OCI-M2 (cell line): ENCODE measurements around the gene FLCN.

Experiments used
- DNase-seq: peaks from one replicate; lab custom pipeline; 2025; ENCODE audit not compliant: unreplicated experiment; lab: John Stamatoyannopoulos, UW

The FLCN gene

DNA sequence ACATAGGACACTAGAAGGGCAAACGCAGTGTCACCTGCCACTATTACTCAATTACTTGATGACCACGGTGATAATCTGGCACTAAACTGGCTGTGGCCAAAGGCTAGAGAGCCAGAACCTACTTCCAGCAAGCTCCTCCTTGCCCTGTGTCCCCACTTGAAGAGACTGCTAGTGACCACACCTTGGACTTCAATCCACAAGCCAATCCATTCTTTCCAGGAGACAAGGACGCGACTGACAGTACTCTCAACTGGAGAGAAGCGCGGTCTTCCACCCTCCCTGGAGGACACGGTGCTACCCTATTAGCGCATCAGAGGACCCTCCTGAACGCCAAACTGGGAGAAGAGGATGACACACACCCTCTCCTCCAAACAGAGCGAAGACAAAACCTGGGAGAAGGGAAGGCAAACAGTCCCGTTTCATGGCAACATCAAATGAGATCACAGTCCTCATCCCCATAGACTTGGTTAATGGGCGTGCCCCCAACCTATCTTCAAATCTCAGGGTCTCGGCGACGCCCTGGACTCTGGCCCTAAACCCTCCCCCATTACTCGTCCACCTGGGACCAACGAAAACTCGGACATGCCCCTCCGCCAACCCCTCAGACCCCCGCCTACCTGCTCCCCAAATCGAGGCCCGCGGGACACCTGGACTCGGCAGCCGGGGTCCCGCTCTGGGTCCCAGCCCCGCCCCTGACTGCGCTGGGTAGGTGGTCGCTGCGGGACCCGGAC is 508 bp downstream of the FLCN start:
- no peak for DNase-seq

DNA sequence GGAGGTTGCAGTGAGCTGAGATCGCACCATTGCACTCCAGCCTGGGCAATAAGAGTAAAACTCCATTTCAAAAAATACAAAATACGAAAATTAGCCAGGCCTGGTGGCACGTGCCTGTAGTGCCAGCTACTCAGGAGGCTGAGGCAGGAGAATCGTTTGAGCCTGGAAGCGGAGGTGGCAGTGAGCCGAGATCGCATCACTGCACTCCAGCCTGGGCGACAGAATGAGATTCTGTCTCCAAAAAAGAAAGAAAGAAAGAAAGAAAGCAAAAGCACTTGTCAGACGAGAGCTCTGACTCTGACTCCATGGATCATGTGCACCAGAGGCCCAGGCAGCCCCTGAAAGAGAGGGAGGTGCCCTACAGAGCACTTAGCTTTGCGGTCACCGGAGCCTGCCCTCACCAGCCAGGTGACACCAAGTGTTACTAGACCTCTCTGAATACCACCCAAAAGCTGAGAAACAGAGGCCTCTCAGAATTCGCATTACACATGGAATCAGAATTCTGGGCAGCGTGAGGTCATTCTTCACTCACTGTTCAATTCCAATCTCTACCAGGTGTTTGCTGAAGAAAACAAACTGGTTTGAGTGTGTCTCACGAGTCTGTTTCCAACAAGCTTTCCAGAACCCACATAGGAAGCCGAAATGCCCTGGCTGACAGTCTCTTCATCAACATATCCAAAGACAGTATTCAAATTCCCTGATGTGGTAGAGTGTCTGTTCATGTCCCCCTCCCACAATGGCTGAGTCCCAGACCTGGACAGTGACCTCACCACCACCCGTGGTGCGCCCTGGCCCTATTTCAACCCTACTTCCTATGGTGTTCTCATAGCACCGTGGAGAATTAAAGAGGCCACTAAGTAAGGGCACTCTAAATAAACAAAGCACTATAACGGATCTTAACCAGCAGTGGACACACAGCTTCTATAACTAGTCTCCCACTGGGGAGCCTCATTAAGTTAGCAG is 1.5 kb downstream of the FLCN start:
- no peak for DNase-seq

DNA sequence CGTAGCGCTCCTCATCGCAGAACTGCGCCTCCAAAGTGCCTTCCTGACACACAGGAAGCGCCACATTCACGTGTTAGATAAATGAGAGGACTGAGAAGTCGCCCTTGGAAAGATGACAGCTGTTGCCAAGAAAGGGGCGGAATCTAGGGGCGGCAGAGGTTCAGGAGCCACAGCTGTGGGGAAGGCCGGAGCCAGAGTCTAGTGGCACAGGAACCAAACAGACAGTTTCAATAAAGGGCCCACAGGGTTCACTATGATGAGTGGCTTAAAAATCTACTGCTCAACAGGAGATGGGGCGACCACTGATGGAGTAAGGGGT is 4.7 kb downstream of the FLCN start:
- DNase-seq, result no peak

DNA sequence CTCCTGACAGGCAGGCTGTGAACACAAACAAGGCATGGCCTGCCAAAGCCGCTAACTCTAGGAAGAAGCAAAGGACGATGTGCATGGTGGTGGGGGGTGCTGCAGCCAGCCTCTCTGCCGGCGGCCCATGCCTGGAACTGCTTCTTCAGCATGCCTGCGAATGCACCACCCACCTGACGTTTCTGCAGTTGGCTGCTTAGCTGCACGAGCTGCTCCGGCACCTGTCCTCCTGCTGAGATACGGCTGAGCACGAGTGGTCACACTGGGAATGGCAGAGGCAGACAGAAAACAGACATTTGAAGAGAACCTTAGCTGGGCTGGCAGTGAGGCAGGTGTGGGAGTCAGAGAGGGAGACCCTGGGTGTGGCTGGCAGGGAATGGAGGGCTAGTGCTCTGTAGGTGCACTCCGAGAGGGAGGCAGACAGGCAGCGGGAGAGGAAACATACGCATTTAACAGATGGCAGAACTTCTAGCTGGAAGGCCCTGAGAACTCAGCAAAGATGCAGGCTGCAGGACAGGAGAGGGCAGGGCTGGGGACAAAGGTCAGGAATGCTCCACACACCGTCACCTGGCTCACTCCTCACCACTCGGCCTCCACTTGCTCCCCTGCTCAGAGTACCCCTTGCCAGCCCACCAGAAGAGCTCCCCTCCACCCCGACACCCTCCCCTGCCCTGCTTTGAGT is 5.2 kb downstream of the FLCN start:
- no peak for DNase-seq

DNA sequence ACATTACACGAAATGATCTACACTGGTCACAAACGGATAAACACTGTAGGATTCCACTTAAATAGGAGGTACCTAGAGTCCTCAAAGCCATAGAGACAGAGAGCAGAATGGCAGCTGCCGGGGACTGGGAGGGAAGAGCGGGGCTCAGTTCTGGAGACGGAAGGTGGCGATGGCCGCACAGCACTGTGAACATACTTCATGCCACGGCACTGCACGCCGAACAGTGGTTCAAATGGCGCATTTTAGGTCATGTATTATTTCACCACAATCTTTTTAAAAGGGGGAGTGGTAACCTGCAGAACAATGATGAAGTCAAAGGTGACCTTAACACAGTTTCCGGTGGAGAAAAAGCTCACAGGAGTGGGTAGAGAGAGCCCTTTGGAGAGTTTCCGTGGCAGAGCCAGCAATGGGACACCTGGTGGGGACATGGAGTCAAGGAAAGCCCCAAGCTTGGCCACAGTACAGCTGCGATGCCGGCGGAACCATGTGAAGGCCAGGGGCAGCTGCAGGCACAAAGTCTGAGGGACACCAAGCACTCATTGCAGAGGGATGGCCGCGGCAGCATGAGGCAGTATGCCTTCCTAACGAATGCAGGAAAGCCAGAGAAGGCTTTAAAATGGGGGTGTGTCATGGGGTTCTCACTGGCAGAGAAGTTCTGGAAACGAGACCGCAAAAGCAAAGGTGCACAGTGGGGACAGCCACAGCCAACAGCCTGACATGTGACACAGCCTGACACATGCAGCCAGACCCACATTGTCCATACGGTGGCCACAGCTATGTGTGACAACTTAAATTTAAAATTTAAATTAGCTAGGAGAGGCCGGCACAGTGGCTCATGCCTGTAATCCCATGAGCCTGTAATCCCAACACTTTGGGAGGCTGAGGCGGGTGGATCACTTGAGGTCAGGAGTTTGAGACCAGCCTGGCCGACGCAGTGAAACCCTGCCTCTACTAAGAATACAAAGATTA is 7.3 kb downstream of the FLCN start:
- no peak for DNase-seq

DNA sequence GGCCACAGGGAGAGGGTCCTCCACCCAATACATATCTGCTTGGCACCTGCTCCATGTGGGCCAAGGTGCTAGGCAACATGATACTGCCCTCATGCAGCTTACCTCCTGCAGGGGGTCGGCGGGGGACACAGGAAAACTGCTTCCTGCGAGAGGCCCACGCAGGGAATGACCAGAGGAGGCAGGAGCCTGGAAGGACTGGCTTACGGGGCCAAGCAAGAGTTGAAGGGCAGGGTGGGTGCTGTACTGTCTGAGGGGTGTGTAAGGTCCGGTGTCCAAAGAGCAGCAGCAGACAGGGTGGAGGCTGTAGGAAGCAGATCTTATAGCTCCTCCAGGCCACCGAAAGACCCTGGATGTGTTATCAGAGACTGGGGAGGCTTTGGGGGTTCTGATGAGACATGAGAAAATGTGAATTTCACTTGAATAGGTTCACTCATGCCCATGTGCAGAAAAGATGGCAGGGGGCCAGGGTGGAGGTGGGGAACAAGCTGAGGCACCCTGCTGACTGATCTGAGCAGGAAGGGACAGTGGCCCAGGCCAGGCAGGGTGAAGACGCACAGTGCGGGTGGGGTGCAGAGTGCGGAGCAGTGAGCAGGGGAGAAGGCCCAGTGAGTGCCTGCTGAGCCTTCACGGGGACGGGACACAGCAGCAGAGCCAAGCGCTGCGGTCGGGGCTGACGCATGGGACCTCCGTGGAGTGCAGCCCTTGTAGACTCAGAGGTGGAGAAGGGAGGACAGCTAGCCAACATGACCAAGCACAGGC is 8.3 kb downstream of the FLCN start:
- no peak for DNase-seq

DNA sequence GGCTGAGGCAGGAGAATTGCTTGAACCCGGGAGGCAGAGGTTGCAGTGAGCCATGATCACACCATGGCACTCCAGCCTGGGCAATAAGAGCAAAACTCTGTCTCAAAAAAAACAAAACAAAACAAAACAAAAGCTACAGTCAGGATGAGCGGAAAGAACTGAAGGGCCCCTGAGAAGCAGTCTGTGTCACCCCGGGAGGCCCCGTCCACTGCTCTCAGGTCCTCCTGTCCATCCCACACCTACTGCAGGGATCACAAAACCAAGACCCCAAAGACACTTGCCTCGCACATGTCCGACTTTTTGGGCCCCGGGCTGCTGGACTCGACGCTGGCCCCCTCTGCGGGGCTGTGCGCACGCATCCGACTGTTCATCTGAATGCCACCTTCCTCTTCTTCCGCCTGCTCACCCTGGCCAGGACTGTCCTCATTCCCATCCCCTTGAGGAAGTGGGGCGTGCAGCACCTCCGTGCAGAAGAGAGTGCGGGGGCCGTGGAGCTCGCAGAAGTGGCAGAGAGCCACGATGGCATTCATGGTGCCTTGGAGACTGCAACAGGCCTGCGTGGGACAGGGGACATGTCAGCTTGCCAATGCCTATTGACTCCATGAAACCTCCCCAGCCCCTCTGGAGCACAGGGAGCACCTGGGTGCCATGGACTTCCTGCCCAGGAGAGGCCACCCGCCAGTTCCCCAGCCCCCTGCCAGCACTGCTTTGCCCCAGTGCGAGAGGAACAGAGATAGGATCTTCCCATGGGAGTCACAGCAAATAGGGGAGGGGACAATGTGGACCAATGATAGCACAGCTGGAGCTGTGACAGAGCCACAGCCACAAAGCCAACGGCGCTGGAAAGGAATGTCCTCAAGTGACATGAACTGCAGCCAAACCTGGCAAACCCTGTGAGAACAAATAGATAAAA is 9.1 kb downstream of the FLCN start:
- DNase-seq, result no peak

DNA sequence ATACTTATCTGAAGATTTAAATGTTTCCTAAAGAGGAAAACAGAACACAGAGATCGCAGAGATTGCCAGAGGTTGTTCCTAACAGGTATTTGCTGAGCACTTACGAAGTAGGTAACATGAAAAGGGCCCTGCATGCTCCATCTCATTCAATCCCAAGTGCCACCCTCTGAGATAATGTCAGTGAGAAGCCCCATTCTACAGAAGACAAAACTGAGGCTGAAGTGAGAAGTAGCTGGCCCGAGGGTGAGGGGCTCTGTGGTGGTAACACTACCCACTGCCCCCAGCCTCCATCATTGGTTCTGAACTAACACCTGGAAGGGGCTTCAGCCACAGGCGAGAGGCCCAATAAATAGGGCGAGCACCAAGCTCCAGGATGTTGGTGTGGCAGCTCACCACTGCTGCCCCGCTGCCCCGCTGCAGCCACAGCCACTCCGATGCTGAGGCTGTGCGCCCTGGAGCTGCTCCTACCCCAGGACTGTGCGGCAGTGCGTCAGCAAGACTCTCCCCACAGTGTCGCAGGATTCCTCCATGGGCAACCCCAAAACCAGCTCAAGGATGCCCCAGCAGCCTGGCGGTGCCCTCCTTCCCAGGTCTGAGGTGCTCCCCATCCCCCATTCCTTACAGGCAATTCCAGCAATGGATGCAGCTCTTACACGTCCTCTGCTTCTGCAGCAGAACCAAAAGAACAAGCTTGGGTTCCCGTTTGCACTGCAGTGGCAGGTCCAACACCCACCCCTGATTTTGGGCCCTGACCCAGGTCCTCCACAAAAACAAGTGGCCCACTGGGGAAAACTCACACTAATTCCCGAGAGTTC is 10.3 kb downstream of the FLCN start:
- DNase-seq, result no peak

DNA sequence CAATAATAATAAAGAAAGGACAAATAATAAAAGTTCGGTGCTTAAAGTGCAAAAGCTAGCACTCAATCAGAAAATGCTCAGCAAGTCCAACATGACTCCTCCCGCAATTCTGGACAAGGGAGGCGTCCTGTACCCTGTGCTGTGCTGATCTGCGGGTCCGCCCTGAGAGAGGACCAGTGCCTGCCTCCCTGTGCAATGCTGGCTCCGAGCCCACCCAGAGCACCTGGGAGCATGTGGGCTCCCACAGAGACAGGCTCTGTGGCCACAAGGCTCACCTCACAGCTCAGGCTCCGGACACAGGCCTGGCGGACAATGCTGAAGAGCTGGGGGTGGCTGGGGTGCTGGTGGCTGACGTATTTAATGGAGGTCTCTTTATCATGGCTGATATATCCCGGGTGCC is 11.1 kb downstream of the FLCN start:
- DNase-seq, result no peak

DNA sequence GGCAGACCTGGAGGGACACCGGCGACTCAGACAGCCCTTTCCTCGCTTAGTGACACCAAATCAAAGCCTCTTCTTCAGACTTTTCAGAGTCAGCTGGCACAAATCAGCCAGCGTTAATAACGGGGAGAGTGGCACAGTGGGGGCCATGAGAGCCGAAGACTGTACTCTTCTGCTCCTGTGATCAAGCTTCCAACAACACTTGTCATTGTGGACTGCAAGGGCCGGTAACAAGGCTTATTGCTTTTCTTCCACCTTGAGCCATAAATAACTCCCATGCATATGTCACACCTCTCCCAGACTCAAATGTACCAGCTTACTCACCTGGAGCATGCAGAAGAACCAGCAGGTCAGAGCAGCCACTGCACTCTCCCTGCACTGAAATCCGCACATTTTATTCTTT is 12.8 kb downstream of the FLCN start:
- no peak for DNase-seq

DNA sequence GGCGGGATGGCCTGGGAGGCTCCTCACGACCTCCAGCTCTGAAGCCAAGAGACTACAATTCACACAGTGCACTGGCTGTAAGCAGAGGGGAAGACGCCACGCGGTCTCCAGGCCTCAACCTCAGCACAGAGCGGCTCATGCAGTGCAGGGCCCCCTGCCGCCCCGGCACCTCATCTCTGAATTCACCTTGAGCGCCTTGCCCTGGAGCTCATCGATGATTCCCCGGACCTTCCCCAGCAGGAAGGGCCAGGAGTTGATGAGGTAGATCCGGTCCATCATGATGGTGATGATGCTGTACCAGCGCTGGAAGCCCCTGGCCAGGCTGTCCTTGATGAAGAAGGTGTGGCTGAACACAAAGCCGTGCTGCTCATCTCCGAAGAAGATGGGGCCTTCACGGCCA is 13.2 kb downstream of the FLCN start:
- DNase-seq, result no peak

DNA sequence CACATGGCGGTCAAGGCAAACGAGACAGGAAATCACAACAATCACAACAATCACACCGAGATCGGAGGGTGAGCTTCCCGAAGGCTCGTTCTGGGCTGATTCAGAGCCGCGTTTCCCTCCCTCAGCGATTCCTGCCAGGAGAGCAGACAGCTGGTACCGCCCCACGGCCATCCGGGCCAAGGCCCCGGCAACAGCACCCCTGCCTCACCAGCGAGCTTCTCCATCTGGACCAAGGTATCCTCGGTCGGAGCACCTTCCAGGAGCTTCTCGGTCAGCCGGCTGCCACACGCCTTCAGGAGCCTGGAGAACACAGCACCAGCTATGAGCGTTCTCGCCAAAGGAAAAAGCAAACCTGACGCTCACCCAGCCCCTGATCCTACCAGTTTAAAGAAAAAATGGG is 15.6 kb downstream of the FLCN start:
- no peak for DNase-seq

DNA sequence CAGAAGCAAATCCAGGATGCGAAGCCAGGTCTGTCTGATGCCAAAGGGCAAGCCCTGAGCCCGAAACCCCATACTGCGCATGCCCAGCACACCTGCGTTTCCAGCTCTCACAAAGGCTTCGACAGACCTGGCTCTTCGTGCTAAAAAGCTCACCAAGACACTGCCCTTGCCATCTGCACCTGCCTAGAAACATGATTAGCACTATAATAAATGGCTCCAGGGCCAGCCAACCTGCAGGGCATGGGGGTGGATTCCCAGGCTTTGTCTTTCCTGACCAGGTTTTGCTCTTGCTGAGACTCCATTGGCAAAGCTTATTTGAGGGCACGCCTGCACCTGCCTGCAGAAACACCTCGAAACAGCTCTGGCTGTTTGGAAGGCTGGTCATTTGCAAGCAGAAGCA is 16.4 kb downstream of the FLCN start:
- DNase-seq, result no peak

DNA sequence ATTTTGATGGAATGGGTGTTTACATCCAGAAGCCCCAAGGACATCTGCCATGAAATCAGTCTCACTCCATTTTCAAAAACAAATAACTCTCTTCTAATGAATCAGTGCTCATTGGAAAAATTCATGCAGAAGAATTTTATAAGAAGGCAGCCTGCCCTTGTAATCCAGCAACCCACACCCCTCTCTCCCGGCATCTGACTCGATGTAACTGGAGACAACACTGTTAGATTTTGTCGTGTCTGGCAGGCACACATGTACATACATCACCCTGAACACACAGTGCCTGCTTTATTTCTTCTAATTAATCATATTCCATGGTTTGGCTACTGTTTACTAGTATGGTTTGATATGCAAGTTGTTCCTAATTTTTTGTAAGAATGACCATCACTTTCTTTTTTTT is 19.0 kb downstream of the FLCN start:
- no peak for DNase-seq

DNA sequence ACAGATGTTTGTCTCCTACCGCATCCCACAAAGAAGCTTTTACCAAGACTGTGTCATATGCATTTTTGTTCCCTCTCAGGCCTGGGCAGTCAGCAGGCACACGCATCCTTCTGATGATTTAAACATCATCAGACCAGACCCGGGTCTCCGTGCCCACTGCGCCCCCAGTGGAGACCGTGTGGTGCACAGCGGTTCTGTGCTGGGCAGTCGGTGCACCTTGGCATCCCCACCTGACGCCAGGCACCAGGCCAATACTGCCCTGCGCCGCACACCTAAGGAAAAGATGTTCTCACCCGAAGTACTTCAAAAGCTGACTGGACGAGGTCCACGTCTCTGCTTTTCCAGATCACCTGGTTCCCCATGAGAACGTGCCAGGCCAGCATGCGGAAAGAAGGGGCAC is 20.2 kb downstream of the FLCN start:
- no peak for DNase-seq

DNA sequence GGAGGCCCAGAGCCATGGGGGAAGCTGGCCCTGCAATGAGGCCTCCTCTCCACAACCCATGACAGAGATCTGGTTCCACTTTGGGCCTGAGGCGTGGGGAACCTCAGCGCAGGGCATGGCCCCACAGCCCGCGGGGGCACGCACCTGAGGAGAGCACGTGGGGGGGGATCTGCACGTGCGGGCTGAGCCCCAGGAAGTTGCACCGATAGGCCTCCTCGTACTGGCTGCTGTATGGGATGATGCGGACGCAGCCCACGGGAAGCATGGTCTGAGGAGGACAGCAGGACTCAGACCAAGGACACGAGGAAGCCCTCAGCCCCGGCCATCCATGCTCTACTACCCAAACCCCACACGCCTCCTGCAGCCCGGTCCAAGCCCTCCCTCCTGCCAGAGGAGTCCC is 20.7 kb downstream of the FLCN start:
- no peak for DNase-seq

DNA sequence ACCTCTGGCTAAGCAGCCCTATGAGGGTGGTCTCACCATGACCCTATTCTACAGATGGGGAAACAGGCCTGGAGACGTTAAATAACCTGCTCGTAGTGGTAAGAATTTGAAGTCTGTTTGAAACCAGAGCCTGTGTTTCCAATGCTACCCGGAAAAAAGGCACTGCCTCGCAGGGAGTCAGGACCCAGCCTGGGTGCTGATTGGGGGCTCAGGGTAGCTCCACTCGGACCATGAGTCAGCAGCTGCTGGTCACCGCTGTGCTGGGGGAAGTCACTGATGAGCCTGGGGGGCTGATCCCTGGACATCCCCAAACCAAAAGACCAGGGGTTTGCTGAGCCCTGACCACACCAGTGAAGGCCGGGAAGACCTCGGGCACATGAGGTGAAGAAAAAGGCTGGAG is 21.4 kb downstream of the FLCN start:
- no peak for DNase-seq
